Chondrocyte (in vitro differentiated cells): ENCODE results near the gene RNLS. TPM values are rescaled to one million over a fixed set of nuclear protein-coding genes. Genes with fewer than 3 reads are reported as not detected.
A peak's percentile ranks its signal among the peaks of the same experiment; 100 is the strongest.

Experiments used
- DNase-seq: peaks from one replicate; pipeline ENCODE4 v3.0.0; 2021; ENCODE audit warnings: mixed read lengths, low spot score
- H3K27ac Mint-ChIP-seq: one replicate; pipeline ENCODE4 v1.8.0; 2021; ENCODE audit warnings: mild to moderate bottlenecking, moderate library complexity, mixed read lengths; ENCODE audit not compliant: unreplicated experiment
- H3K27me3 Mint-ChIP-seq: 2 replicates; pipeline ENCODE4 v1.8.0; 2021; ENCODE audit warnings: low read depth, mixed read lengths
- H3K36me3 Mint-ChIP-seq: 2 replicates; pipeline ENCODE4 v1.8.0; 2021; ENCODE audit warnings: low read depth, mixed read lengths
- H3K4me1 Mint-ChIP-seq: 2 replicates; pipeline ENCODE4 v1.8.0; 2021; ENCODE audit warnings: low read depth, mild to moderate bottlenecking, mixed read lengths
- H3K4me3 Mint-ChIP-seq: one replicate; pipeline ENCODE4 v1.8.0; 2021; ENCODE audit warnings: mild to moderate bottlenecking, moderate library complexity, mixed read lengths; ENCODE audit not compliant: unreplicated experiment
- H3K9me3 Mint-ChIP-seq: 2 replicates; pipeline ENCODE4 v1.8.0; 2021; ENCODE audit warnings: low read depth, mixed read lengths
- total RNA-seq: library from RNA; stranded (reverse); gene quantifications from 3 replicates; pipeline ENCODE4 v1.2.1, GENCODE V29; 2021
- TF ChIP-seq, protein P1 (sequence below): fragments of 200-600 bp; sonication (generic); IDR thresholded peaks from 2 replicates; pipeline ENCODE4 v1.5.0; 2021; ENCODE audit warnings: antibody characterized with exemption, mild to moderate bottlenecking, moderate library complexity

Gene RNLS
- total RNA-seq, 1 donor from 2014 or later = 5.1 TPM

DNA sequence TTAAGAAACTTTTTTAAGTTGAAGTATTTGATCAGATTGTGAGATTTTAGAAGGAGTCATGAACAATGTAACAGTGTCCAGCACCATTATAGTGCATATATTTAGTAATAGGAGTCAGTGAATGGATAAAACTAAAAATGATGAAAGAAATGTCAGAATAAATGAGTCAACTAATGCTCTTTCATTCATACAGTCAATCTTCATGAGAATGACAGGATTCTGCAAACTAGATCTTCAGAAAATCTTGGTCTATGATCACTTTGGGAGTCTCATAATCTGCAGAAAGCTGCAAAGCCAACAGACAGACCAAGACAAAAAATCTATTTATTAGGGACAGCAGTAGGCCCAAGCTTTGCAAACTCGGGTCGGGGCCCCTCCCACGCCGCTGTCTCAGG is 710 bp downstream of the RNLS start:
- peak overlapping the region; percentile 82 for H3K4me3 Mint-ChIP-seq
- H3K36me3 Mint-ChIP-seq = peaks cover 3% of the 10 kb centered on the region
- H3K9me3 Mint-ChIP-seq = peaks cover 12% of the 10 kb centered on the region
- H3K4me1 Mint-ChIP-seq = peaks cover 11% of the 10 kb centered on the region
- no peak for DNase-seq
- H3K27ac Mint-ChIP-seq = no peak overlapping the region
- peaks cover 3% of the 10 kb centered on the region for H3K27me3 Mint-ChIP-seq
- TF ChIP-seq, protein P1, sequence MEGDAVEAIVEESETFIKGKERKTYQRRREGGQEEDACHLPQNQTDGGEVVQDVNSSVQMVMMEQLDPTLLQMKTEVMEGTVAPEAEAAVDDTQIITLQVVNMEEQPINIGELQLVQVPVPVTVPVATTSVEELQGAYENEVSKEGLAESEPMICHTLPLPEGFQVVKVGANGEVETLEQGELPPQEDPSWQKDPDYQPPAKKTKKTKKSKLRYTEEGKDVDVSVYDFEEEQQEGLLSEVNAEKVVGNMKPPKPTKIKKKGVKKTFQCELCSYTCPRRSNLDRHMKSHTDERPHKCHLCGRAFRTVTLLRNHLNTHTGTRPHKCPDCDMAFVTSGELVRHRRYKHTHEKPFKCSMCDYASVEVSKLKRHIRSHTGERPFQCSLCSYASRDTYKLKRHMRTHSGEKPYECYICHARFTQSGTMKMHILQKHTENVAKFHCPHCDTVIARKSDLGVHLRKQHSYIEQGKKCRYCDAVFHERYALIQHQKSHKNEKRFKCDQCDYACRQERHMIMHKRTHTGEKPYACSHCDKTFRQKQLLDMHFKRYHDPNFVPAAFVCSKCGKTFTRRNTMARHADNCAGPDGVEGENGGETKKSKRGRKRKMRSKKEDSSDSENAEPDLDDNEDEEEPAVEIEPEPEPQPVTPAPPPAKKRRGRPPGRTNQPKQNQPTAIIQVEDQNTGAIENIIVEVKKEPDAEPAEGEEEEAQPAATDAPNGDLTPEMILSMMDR = no peak

GRCh38 chr10:88565072-88565471 is 18.0 kb downstream of the RNLS start:
- DNase-seq = no peak
- no peak overlapping the region for H3K27ac Mint-ChIP-seq
- H3K4me3 Mint-ChIP-seq = no peak overlapping the region
- TF ChIP-seq, protein P1 = peak; percentile 86
- peaks cover 4% of the 10 kb centered on the region for H3K4me1 Mint-ChIP-seq
- no peaks in the 10 kb centered on the region for H3K9me3 Mint-ChIP-seq
- peaks cover 2% of the 10 kb centered on the region for H3K36me3 Mint-ChIP-seq
- H3K27me3 Mint-ChIP-seq = no peaks in the 10 kb centered on the region

GRCh38 chr10:88562152-88562551 is 21.0 kb downstream of the RNLS start:
- Mint-ChIP-seq H3K9me3 (no peaks in the 10 kb centered on the region), H3K27me3 (no peaks in the 10 kb centered on the region), H3K27ac (no peak overlapping the region), H3K4me3 (no peak overlapping the region), H3K4me1 (peaks cover 13% of the 10 kb centered on the region), H3K36me3 (no peaks in the 10 kb centered on the region)
- TF ChIP-seq, protein P1 = no peak
- no peak for DNase-seq

DNA sequence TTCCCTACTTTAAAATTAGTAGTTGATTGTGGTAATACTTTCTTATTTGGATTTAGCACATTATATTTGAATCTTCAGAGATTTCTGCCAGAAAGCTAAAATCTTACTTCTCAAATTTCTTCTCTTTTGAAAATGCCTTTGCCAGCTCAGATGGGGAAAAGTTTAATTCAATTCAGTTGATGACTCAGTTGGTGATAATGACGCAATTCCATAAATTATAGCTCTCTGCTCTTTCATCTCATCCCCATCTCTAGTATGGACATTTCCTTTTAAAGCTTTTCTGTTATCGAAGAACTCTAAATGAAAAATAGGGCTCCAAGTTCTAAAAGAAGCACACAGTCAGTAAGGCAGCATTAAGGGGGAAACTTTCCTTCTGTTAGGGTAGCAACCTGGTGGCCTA is 25.5 kb downstream of the RNLS start:
- no peak for DNase-seq
- Mint-ChIP-seq H3K36me3 (peaks cover 3% of the 10 kb centered on the region), H3K27me3 (no peaks in the 10 kb centered on the region), H3K9me3 (no peaks in the 10 kb centered on the region), H3K27ac (peak overlapping the region; percentile 67), H3K4me1 (peaks cover 17% of the 10 kb centered on the region), H3K4me3 (no peak overlapping the region)
- TF ChIP-seq, protein P1 = no peak

DNA sequence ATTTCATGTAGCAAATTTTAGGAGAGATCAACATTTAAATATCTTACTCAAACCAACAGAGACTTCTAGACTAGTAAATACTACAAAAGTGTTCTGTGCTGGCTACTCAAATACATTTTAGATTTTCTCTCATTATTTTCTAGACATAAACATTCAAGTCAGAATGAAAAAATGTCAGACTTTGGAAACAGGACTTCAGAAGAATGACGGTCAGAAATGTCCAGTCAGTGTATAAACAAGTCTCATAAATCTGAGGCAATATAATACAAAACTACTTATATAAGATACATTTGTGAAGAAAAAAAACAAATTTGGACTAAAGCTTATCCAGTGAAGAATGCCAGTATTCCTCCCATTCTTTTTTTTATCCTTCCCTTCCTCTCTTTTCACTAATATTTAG is 25.9 kb downstream of the RNLS start:
- TF ChIP-seq, protein P1 = no peak
- peaks cover 17% of the 10 kb centered on the region for H3K4me1 Mint-ChIP-seq
- no peaks in the 10 kb centered on the region for H3K27me3 Mint-ChIP-seq
- H3K4me3 Mint-ChIP-seq = no peak overlapping the region
- H3K9me3 Mint-ChIP-seq = no peaks in the 10 kb centered on the region
- H3K27ac Mint-ChIP-seq = peak overlapping the region; percentile 67
- no peak for DNase-seq
- H3K36me3 Mint-ChIP-seq = peaks cover 3% of the 10 kb centered on the region
